ENCODE results near the gene RMND5A.

RMND5A gene

GRCh38 chr2:86753606-86754005, 33.5 kb downstream of the RMND5A start:
- TF ChIP-seq MAX (IDR thresholded peaks at IDR 0.05) (no peak), USF1 (IDR thresholded peaks at IDR 0.05) (no peak), CREB1 (IDR thresholded peaks at IDR 0.05; ENCODE audit: low read depth) (no peak), EP300 (IDR thresholded peaks at IDR 0.05; ENCODE audit: borderline replicate concordance) (no peak)

- no peak for TF ChIP-seq TEAD4 (IDR thresholded peaks at IDR 0.05)
- TF ChIP-seq EP300 (IDR thresholded peaks at IDR 0.05; ENCODE audit: borderline replicate concordance): no peak
- TF ChIP-seq CEBPB (IDR thresholded peaks at IDR 0.05): no peak
- no peak for TF ChIP-seq TAF1 (IDR thresholded peaks at IDR 0.05; ENCODE audit: low read depth)
- TF ChIP-seq TCF12 (IDR thresholded peaks at IDR 0.05; ENCODE audit: low read depth): no peak
- TF ChIP-seq, protein P1, sequence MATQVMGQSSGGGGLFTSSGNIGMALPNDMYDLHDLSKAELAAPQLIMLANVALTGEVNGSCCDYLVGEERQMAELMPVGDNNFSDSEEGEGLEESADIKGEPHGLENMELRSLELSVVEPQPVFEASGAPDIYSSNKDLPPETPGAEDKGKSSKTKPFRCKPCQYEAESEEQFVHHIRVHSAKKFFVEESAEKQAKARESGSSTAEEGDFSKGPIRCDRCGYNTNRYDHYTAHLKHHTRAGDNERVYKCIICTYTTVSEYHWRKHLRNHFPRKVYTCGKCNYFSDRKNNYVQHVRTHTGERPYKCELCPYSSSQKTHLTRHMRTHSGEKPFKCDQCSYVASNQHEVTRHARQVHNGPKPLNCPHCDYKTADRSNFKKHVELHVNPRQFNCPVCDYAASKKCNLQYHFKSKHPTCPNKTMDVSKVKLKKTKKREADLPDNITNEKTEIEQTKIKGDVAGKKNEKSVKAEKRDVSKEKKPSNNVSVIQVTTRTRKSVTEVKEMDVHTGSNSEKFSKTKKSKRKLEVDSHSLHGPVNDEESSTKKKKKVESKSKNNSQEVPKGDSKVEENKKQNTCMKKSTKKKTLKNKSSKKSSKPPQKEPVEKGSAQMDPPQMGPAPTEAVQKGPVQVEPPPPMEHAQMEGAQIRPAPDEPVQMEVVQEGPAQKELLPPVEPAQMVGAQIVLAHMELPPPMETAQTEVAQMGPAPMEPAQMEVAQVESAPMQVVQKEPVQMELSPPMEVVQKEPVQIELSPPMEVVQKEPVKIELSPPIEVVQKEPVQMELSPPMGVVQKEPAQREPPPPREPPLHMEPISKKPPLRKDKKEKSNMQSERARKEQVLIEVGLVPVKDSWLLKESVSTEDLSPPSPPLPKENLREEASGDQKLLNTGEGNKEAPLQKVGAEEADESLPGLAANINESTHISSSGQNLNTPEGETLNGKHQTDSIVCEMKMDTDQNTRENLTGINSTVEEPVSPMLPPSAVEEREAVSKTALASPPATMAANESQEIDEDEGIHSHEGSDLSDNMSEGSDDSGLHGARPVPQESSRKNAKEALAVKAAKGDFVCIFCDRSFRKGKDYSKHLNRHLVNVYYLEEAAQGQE (IDR thresholded peaks at IDR 0.05; ENCODE audit: low read depth): no peak
- TF ChIP-seq RAD21 (IDR thresholded peaks at IDR 0.05; ENCODE audit: low read depth): no peak
- TF ChIP-seq EGR1 (IDR thresholded peaks at IDR 0.05): no peak
- TF ChIP-seq FOXM1 (IDR thresholded peaks at IDR 0.05; ENCODE audit: borderline replicate concordance, low read depth): no peak
- TF ChIP-seq USF1 (IDR thresholded peaks at IDR 0.05): no peak
- no peak for TF ChIP-seq CREB1 (IDR thresholded peaks at IDR 0.05; ENCODE audit: low read depth)
- TF ChIP-seq ZBTB7A (IDR thresholded peaks at IDR 0.05; ENCODE audit: low read depth): no peak
- TF ChIP-seq MAX (IDR thresholded peaks at IDR 0.05): no peak
- no peak for TF ChIP-seq NFIC (IDR thresholded peaks at IDR 0.05)
Measured at GRCh38 chr2:86758405-86758804, 38.3 kb downstream of the RMND5A start.

DNA sequence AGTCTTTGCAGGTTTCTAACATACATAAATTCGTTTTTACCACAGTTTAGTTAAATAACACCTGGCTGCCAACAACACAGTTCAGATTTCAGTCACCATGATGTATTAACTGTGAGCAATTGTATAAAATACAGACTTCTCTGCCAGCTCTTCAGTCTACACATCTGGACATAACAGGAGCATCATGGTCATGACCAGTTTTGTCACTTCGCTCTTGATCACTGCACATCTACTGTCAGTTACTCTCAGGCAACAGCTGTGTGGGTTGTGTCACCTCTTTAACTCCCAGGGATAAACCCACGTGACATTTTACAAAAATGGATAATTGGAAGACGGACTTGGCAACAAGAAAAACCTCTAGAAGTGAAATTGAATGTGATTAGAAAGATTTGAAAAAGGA, 40.3 kb downstream of the RMND5A start:
- TF ChIP-seq USF1 (IDR thresholded peaks at IDR 0.05): no peak
- no peak for TF ChIP-seq TCF12 (IDR thresholded peaks at IDR 0.05; ENCODE audit: low read depth)
- no peak for TF ChIP-seq ZBTB7A (IDR thresholded peaks at IDR 0.05; ENCODE audit: low read depth)
- TF ChIP-seq TAF1 (IDR thresholded peaks at IDR 0.05; ENCODE audit: low read depth): no peak

- TF ChIP-seq NFIC (IDR thresholded peaks at IDR 0.05): no peak
- TF ChIP-seq CREB1 (IDR thresholded peaks at IDR 0.05; ENCODE audit: low read depth): no peak
- TF ChIP-seq TCF12 (IDR thresholded peaks at IDR 0.05; ENCODE audit: low read depth): no peak
- TF ChIP-seq RAD21 (IDR thresholded peaks at IDR 0.05; ENCODE audit: low read depth): peak; percentile 51
- no peak for TF ChIP-seq YY1 (IDR thresholded peaks at IDR 0.05; ENCODE audit: low read depth)
- TF ChIP-seq MAX (IDR thresholded peaks at IDR 0.05): no peak
- TF ChIP-seq EP300 (IDR thresholded peaks at IDR 0.05; ENCODE audit: borderline replicate concordance): no peak
- no peak for TF ChIP-seq EGR1 (IDR thresholded peaks at IDR 0.05)
Measured at GRCh38 chr2:86764661-86765309, 44.7 kb downstream of the RMND5A start.

GRCh38 chr2:86765310-86765695, 45.2 kb downstream of the RMND5A start:
- TF ChIP-seq TEAD4 (IDR thresholded peaks at IDR 0.05): no peak
- TF ChIP-seq EP300 (IDR thresholded peaks at IDR 0.05; ENCODE audit: borderline replicate concordance): no peak
- TF ChIP-seq EGR1 (IDR thresholded peaks at IDR 0.05): no peak
- TF ChIP-seq MAX (IDR thresholded peaks at IDR 0.05): no peak
- no peak for TF ChIP-seq RAD21 (IDR thresholded peaks at IDR 0.05; ENCODE audit: low read depth)
- TF ChIP-seq TCF12 (IDR thresholded peaks at IDR 0.05; ENCODE audit: low read depth): no peak
- TF ChIP-seq FOXM1 (IDR thresholded peaks at IDR 0.05; ENCODE audit: borderline replicate concordance, low read depth): no peak

- TF ChIP-seq TAF1 (IDR thresholded peaks at IDR 0.05; ENCODE audit: low read depth): no peak
- no peak for TF ChIP-seq CREB1 (IDR thresholded peaks at IDR 0.05; ENCODE audit: low read depth)
- no peak for TF ChIP-seq TEAD4 (IDR thresholded peaks at IDR 0.05)
- TF ChIP-seq MAX (IDR thresholded peaks at IDR 0.05): no peak
- TF ChIP-seq EP300 (IDR thresholded peaks at IDR 0.05; ENCODE audit: borderline replicate concordance): no peak
- no peak for TF ChIP-seq NFIC (IDR thresholded peaks at IDR 0.05)
- TF ChIP-seq FOXM1 (IDR thresholded peaks at IDR 0.05; ENCODE audit: borderline replicate concordance, low read depth): no peak
- no peak for TF ChIP-seq EGR1 (IDR thresholded peaks at IDR 0.05)
- no peak for TF ChIP-seq TCF12 (IDR thresholded peaks at IDR 0.05; ENCODE audit: low read depth)
Measured at GRCh38 chr2:86768189-86768949, 48.3 kb downstream of the RMND5A start.
